Measurements from ENCODE around the gene TRIM2.

TRIM2 gene

GRCh38 chr4:153183146-153183545, 21.1 kb upstream of the TRIM2 start:
- H3K27ac ChIP-seq (replicated peaks), result no peak overlapping the region

GRCh38 chr4:153185331-153185852, 18.9 kb upstream of the TRIM2 start:
- Histone ChIP-seq H3K27ac (replicated peaks) (no peak overlapping the region), H3K4me3 (replicated peaks; ENCODE audit: insufficient read depth, low read length) (no peak overlapping the region), H3K27me3 (ENCODE audit: insufficient read depth, poor library complexity, severe bottlenecking) (no peaks in the 10 kb centered on the region)
- TF ChIP-seq CTCF (IDR thresholded peaks at IDR 0.05; ENCODE audit: insufficient read depth, low read length), result no peak
- no peak for TF ChIP-seq REST (IDR thresholded peaks at IDR 0.05; ENCODE audit: insufficient replicate concordance, low read depth)
- no peak for TF ChIP-seq SPI1 (IDR thresholded peaks at IDR 0.05; ENCODE audit: borderline replicate concordance, low read depth)
- no peak for TF ChIP-seq GABPA (IDR thresholded peaks at IDR 0.05; ENCODE audit: low read depth)
- TF ChIP-seq POLR2AphosphoS5 (IDR thresholded peaks at IDR 0.05; ENCODE audit: low read depth), result no peak
- no peak for DNase-seq (ENCODE audit: low read depth in 1 of 2, low spot score in 1 of 2)

More at GRCh38 chr4:153183146-153183545, 21.1 kb upstream of the TRIM2 start:
- Histone ChIP-seq H3K4me3 (replicated peaks; ENCODE audit: insufficient read depth, low read length) (no peak overlapping the region), H3K27me3 (ENCODE audit: insufficient read depth, poor library complexity, severe bottlenecking) (no peaks in the 10 kb centered on the region)
- no peak for TF ChIP-seq REST (IDR thresholded peaks at IDR 0.05; ENCODE audit: insufficient replicate concordance, low read depth)
- TF ChIP-seq SPI1 (IDR thresholded peaks at IDR 0.05; ENCODE audit: borderline replicate concordance, low read depth), result no peak
- TF ChIP-seq GABPA (IDR thresholded peaks at IDR 0.05; ENCODE audit: low read depth), result no peak
- no peak for TF ChIP-seq CTCF (IDR thresholded peaks at IDR 0.05; ENCODE audit: insufficient read depth, low read length)
- TF ChIP-seq POLR2AphosphoS5 (IDR thresholded peaks at IDR 0.05; ENCODE audit: low read depth), result no peak
- no peak for DNase-seq (ENCODE audit: low read depth in 1 of 2, low spot score in 1 of 2)

- no peak for TF ChIP-seq GABPA (IDR thresholded peaks at IDR 0.05; ENCODE audit: low read depth)
- no peak for TF ChIP-seq REST (IDR thresholded peaks at IDR 0.05; ENCODE audit: insufficient replicate concordance, low read depth)
- TF ChIP-seq SPI1 (IDR thresholded peaks at IDR 0.05; ENCODE audit: borderline replicate concordance, low read depth), result no peak
- no peak for TF ChIP-seq POLR2AphosphoS5 (IDR thresholded peaks at IDR 0.05; ENCODE audit: low read depth)
- TF ChIP-seq CTCF (IDR thresholded peaks at IDR 0.05; ENCODE audit: insufficient read depth, low read length), result no peak
- Histone ChIP-seq H3K27me3 (ENCODE audit: insufficient read depth, poor library complexity, severe bottlenecking) (no peaks in the 10 kb centered on the region), H3K27ac (replicated peaks) (no peak overlapping the region), H3K4me3 (replicated peaks; ENCODE audit: insufficient read depth, low read length) (no peak overlapping the region)
- no peak for DNase-seq (ENCODE audit: low read depth in 1 of 2, low spot score in 1 of 2)
Observed at GRCh38 chr4:153186046-153186728, 18.1 kb upstream of the TRIM2 start.

Data from HL-60 (cell line).